ENCODE data around the gene SRR.

- no peak for TF ChIP-seq ZNF8 (CRISPR knock-in tag; IDR thresholded peaks at IDR 0.05)
- no peak for TF ChIP-seq ZC3H10 (CRISPR knock-in tag; IDR thresholded peaks at IDR 0.05)
- TF ChIP-seq ISL1 (CRISPR knock-in tag; IDR thresholded peaks at IDR 0.05): no peak
- no peak for TF ChIP-seq TSHZ2 (CRISPR knock-in tag; IDR thresholded peaks at IDR 0.05)
- TF ChIP-seq ZFP30 (CRISPR knock-in tag; IDR thresholded peaks at IDR 0.05): no peak
- TF ChIP-seq PATZ1 (CRISPR knock-in tag; IDR thresholded peaks at IDR 0.05; ENCODE audit: borderline replicate concordance): no peak
- TF ChIP-seq ZNF565 (CRISPR knock-in tag; conservative IDR thresholded peaks at IDR 0.05; ENCODE audit: low read depth): no peak
- TF ChIP-seq GLIS3 (CRISPR knock-in tag; IDR thresholded peaks at IDR 0.05): no peak
- TF ChIP-seq ZFP3 (CRISPR knock-in tag; IDR thresholded peaks at IDR 0.05): no peak
- TF ChIP-seq CREB5 (CRISPR knock-in tag; IDR thresholded peaks at IDR 0.05; ENCODE audit: low read depth): no peak
Observed at GRCh38 chr17:2364763-2365116, 61.0 kb downstream of the SRR start.
